ENCODE results near the gene PTPRT.

DNA sequence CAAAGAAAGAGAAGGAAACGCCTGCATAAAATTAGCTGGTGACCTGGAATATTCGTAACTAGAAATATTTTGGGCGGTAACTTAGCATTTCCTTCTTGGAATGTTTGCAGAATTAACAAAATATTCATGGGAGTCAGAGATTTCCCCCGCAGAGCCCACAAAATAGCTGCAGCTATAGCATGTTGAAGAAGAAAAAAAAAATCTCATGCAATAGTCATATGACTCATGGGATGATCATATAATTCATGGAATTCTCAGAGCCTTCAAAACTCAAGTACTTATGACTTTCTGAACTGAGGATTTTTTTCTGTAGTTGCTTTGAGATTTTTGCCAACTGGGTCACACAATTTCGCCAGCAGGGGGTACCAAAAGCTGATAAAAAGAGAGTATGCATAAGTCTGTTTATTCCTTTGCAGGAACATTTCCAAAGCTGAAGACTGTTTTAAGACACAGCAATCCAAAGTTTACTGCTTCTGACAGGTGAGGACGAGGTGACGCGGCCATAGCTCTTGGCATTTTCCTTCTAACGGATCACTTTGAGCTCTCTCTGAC lies 985.5 kb downstream of the PTPRT start:
- TF ChIP-seq, protein P1, sequence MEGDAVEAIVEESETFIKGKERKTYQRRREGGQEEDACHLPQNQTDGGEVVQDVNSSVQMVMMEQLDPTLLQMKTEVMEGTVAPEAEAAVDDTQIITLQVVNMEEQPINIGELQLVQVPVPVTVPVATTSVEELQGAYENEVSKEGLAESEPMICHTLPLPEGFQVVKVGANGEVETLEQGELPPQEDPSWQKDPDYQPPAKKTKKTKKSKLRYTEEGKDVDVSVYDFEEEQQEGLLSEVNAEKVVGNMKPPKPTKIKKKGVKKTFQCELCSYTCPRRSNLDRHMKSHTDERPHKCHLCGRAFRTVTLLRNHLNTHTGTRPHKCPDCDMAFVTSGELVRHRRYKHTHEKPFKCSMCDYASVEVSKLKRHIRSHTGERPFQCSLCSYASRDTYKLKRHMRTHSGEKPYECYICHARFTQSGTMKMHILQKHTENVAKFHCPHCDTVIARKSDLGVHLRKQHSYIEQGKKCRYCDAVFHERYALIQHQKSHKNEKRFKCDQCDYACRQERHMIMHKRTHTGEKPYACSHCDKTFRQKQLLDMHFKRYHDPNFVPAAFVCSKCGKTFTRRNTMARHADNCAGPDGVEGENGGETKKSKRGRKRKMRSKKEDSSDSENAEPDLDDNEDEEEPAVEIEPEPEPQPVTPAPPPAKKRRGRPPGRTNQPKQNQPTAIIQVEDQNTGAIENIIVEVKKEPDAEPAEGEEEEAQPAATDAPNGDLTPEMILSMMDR (IDR thresholded peaks at IDR 0.05) = no peak; the same call in 1 of the 2 replicates
- no peak for TF ChIP-seq POLR2AphosphoS5 (IDR thresholded peaks at IDR 0.05; ENCODE audit: low read depth, low read length)
- TF ChIP-seq, protein P2, sequence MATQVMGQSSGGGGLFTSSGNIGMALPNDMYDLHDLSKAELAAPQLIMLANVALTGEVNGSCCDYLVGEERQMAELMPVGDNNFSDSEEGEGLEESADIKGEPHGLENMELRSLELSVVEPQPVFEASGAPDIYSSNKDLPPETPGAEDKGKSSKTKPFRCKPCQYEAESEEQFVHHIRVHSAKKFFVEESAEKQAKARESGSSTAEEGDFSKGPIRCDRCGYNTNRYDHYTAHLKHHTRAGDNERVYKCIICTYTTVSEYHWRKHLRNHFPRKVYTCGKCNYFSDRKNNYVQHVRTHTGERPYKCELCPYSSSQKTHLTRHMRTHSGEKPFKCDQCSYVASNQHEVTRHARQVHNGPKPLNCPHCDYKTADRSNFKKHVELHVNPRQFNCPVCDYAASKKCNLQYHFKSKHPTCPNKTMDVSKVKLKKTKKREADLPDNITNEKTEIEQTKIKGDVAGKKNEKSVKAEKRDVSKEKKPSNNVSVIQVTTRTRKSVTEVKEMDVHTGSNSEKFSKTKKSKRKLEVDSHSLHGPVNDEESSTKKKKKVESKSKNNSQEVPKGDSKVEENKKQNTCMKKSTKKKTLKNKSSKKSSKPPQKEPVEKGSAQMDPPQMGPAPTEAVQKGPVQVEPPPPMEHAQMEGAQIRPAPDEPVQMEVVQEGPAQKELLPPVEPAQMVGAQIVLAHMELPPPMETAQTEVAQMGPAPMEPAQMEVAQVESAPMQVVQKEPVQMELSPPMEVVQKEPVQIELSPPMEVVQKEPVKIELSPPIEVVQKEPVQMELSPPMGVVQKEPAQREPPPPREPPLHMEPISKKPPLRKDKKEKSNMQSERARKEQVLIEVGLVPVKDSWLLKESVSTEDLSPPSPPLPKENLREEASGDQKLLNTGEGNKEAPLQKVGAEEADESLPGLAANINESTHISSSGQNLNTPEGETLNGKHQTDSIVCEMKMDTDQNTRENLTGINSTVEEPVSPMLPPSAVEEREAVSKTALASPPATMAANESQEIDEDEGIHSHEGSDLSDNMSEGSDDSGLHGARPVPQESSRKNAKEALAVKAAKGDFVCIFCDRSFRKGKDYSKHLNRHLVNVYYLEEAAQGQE (IDR thresholded peaks at IDR 0.05; ENCODE audit: insufficient read depth in 1 of 2, low read depth in 2 of 2, low read length in 1 of 2) = no peak

All from Panc1 (cell line).